ENCODE results near the gene ADAM10. TPM values are rescaled to one million over a fixed set of nuclear protein-coding genes. Genes with fewer than 3 reads are reported as not detected.

The ADAM10 gene
- total RNA-seq, 1 donor, result 98.9 TPM

DNA sequence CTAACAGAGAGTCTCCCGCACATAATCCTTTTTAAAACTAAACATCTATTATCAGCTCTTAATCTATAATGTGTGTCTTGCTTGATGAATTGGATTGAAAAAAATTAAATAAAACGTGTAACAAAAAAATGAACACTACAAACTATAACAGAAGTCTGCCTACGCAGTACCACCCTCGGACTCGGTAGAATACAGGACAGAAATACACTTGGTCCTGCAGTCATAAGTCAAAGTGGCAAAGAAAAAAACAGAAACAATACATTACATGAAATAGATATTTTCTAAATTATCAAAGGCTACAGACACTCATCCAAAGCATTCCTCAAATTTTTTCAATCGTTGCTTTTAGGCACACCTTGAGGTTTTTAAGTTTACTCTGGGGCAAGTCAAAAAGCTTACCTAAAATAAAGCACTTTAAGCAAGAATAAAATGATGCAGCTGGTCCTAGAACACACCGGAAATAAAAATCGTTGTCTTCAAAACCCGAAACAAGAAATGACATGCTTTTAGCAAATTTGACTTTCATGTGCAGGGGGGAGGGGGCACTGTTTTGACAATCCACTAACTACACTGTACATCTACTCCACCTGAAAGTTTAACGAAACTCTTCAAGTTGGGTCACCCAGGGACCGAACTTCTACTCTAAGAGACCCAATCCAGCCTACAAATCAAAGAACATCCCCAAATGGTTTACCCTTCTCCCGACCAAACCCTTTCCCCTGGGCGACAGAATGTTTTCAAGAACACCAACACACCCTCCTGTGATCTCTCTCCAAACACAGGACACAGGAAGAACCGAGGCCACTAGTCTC is 1.3 kb downstream of the ADAM10 start:
- DNase-seq (ENCODE audit: low read depth), result peak; percentile 22
- H3K4me3 ChIP-seq (ENCODE audit: low read depth, low read length), result peak overlapping the region; percentile 87
- TF ChIP-seq, protein P1, sequence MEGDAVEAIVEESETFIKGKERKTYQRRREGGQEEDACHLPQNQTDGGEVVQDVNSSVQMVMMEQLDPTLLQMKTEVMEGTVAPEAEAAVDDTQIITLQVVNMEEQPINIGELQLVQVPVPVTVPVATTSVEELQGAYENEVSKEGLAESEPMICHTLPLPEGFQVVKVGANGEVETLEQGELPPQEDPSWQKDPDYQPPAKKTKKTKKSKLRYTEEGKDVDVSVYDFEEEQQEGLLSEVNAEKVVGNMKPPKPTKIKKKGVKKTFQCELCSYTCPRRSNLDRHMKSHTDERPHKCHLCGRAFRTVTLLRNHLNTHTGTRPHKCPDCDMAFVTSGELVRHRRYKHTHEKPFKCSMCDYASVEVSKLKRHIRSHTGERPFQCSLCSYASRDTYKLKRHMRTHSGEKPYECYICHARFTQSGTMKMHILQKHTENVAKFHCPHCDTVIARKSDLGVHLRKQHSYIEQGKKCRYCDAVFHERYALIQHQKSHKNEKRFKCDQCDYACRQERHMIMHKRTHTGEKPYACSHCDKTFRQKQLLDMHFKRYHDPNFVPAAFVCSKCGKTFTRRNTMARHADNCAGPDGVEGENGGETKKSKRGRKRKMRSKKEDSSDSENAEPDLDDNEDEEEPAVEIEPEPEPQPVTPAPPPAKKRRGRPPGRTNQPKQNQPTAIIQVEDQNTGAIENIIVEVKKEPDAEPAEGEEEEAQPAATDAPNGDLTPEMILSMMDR (IDR thresholded peaks at IDR 0.05; ENCODE audit: insufficient read depth, low read length), result no peak

DNA sequence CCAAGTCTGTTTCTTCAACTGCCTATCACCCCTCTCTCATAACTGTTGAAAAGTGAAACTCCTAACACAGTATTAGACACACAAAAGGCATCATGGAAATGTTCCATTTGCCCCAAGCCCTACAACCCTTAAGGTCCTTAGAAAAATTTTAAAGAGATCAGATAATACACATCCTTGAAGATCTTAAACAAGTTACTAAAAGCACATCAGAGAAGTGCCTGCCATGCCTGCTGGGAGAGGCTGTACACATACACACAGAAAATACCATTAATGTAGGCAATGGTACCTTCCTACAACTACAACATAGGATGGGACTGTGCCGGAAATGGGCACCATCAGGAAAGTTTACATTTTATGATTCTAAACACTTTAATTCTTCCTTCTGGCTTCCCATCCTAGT is 3.3 kb downstream of the ADAM10 start:
- TF ChIP-seq, protein P1 (IDR thresholded peaks at IDR 0.05; ENCODE audit: insufficient read depth, low read length), result no peak
- no peak for DNase-seq (ENCODE audit: low read depth)
- H3K4me3 ChIP-seq (ENCODE audit: low read depth, low read length), result peak overlapping the region; percentile 40

DNA sequence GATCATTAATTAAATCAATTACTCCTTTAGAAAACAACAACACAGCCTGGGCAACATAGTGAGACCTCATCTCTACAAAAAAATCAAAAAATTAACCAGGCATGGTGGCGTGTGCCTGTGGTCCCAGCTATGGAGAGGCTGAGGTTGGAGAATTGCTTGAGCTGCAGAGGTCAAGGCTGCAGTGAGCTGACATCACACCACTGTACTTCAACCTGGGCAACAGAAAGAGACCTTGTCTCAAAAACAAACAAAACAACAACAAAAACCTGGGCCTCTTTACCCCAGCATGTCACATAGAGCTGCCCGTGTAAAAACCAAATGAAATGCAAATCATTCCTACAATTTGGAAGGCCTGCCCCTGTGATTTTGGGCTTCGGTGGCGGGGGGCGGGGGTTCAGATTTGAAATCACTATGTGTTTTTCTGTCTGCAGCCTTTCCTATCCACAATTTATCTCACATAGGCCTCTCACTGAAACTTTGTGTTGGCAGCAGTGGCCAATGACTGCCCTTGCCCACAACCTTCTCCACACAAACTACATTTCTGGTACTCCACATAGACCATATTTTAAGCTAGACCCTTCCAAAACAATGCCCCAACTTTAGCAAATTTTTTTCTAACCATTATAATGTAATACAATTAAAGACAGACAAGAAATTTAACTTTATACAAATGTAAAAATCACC is 6.5 kb downstream of the ADAM10 start:
- no peak overlapping the region for H3K4me3 ChIP-seq (ENCODE audit: low read depth, low read length)
- DNase-seq (ENCODE audit: low read depth), result no peak
- TF ChIP-seq, protein P1 (IDR thresholded peaks at IDR 0.05; ENCODE audit: insufficient read depth, low read length), result no peak

DNA sequence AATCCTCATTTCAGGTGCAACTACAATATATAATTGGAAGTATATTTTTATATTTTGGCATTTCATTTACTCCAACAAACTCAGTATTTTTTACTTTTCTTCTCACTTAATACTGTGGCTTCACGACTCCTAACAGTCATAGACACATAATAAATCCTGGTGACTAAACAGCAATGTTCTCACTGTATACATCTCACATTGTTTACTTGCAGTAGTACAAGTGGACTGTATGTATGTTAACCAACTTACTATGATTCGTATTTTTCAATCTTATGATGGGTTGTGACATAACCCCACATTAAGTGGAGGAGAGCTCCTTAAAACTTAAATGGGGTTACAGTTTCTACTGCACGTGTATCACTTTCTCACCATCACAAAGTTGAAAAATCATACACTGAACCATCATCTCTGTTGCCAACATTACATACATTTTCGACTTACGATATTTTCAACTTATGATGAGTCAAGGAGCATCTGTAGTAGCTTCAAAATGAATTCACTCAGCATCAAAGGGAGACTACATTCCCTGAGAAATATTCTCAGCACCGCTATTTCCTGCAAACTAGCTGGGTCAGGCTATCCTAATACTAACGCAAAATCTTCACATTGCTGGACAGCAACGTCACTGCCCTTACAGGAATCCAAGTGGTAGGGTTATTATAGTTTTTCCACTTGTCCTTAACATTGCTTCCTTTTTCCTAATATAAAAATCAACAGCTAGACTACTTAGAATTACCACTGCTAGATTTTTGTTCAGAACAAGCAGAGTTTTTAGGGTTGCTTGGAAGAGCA is 7.3 kb downstream of the ADAM10 start:
- DNase-seq (ENCODE audit: low read depth), result peak; percentile 71
- H3K4me3 ChIP-seq (ENCODE audit: low read depth, low read length), result no peak overlapping the region
- TF ChIP-seq, protein P1 (IDR thresholded peaks at IDR 0.05; ENCODE audit: insufficient read depth, low read length), result no peak

DNA sequence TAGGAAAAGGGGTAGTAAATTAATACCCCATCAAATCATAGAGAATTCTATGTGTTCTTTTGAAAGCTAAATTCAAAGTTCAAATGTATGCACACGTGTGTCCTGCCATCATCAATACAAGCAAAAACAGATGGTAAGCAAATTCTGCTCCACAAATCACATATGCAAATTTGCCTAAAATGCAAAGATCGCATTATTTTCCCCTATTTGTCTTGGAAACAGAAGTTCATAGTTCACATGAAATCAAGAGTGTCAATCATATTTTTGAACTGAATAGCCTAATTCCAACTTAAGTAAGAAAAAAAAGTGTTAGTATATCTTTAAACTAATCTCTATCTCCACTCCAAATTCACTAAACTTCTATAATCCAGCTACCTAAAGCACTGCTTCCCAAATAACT is 8.5 kb downstream of the ADAM10 start:
- H3K4me3 ChIP-seq (ENCODE audit: low read depth, low read length), result no peak overlapping the region
- TF ChIP-seq, protein P1 (IDR thresholded peaks at IDR 0.05; ENCODE audit: insufficient read depth, low read length), result no peak
- no peak for DNase-seq (ENCODE audit: low read depth)

DNA sequence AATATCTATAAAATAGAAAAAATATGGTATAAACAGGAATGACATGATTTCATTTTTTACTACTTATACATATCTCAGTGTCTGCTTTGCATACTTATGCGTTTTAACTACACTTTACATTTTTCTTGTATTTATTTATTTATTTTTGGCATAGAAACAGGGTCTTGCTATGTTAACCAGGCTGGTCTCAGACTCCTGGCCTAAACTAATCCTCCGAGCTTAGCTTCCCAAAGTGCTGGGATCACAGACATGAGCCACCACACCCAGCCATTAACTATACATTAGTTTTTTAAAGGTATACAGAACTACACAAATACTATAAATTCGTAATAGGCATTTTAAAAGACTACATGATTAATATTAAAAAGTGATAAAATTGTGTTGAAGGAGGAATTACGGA is 9.1 kb downstream of the ADAM10 start:
- H3K4me3 ChIP-seq (ENCODE audit: low read depth, low read length), result no peak overlapping the region
- TF ChIP-seq, protein P1 (IDR thresholded peaks at IDR 0.05; ENCODE audit: insufficient read depth, low read length), result no peak
- DNase-seq (ENCODE audit: low read depth), result no peak
